Smooth muscle cell (in vitro differentiated cells): ENCODE data around the gene LMF1. TPM values are rescaled to one million over a fixed set of nuclear protein-coding genes. Genes with fewer than 3 reads are reported as not detected.

Experiments
- DNase-seq: peaks from one replicate; lab custom pipeline; 2025; ENCODE audit not compliant: unreplicated experiment; lab: John Stamatoyannopoulos, UW
- H2AFZ ChIP-seq: fragments of 200-600 bp; sonication (generic); 2 replicates; pipeline ENCODE4 v1.6.0; 2016; ENCODE audit warnings: antibody characterized with exemption, low read depth, mild to moderate bottlenecking
- H3F3A ChIP-seq: fragments of 200-600 bp; sonication (generic); 2 replicates; pipeline ENCODE4 v1.6.0; 2017; ENCODE audit warnings: antibody characterized with exemption, low read depth
- H3K27ac ChIP-seq: fragments of 200-600 bp; sonication (generic); 2 replicates; pipeline ENCODE4 v1.5.1; 2016; ENCODE audit warnings: low read depth, mild to moderate bottlenecking
- H3K27me3 ChIP-seq: fragments of 200-600 bp; sonication (generic); 2 replicates; pipeline ENCODE4 v1.6.1; 2016; ENCODE audit warnings: low read depth, mild to moderate bottlenecking
- H3K36me3 ChIP-seq: fragments of 200-600 bp; sonication (generic); 2 replicates; pipeline ENCODE4 v1.5.1; 2016; ENCODE audit warnings: low read depth
- H3K4me1 ChIP-seq: fragments of 200-600 bp; sonication (generic); 2 replicates; pipeline ENCODE4 v1.5.1; 2016; ENCODE audit warnings: low read depth
- H3K4me2 ChIP-seq: fragments of 200-600 bp; sonication (generic); 2 replicates; pipeline ENCODE4 v1.6.0; 2016; ENCODE audit warnings: mild to moderate bottlenecking
- H3K4me3 ChIP-seq: fragments of 200-600 bp; sonication (generic); 2 replicates; pipeline ENCODE4 v1.5.1; 2016; ENCODE audit warnings: mild to moderate bottlenecking
- H3K79me2 ChIP-seq: fragments of 200-600 bp; sonication (generic); 2 replicates; pipeline ENCODE4 v1.6.0; 2016; ENCODE audit warnings: low read depth, mild to moderate bottlenecking
- H3K9ac ChIP-seq: fragments of 200-600 bp; sonication (generic); 2 replicates; pipeline ENCODE4 v1.6.0; 2016; ENCODE audit warnings: low read depth
- H3K9me3 ChIP-seq: fragments of 200-600 bp; sonication (generic); replicated peaks from 2 replicates; pipeline ENCODE4 v1.5.1; 2016; ENCODE audit warnings: low read depth
- H4K20me1 ChIP-seq: fragments of 200-600 bp; sonication (generic); 2 replicates; pipeline ENCODE4 v1.6.0; 2016; ENCODE audit warnings: low read depth
- WGBS: methylation state at CpG from one replicate; pipeline ENCODE4 v1.1.7; 2016; ENCODE audit warnings: low lambda C conversion rate; 5-methylcytosine and 5-hydroxymethylcytosine counted together
- polyA plus RNA-seq: library from polyadenylated mRNA; unstranded; fragments of >200 nt; fragmentation: Nextera tagmentation; extraction: Ambion mirVana; gene quantifications from 2 replicates; pipeline ENCODE4 v1.2.1, GENCODE V29; 2016
- total RNA-seq: library from RNA; depleted of rRNA; stranded (reverse); fragments of >200 nt; gene quantifications from 2 replicates; pipeline ENCODE4 v1.2.3, GENCODE V29; 2014
- TF ChIP-seq, protein P1 (sequence below): fragments of 200-600 bp; sonication (generic); IDR thresholded peaks from 2 replicates; pipeline ENCODE4 v1.5.1; 2017; ENCODE audit warnings: borderline replicate concordance, mild to moderate bottlenecking, antibody characterized with exemption; ENCODE audit not compliant: insufficient read depth, poor library complexity, severe bottlenecking

LMF1 gene
- total and polyA plus RNA-seq, 2 experiments from 2014 or later = 25.3 to 29.8 TPM

GRCh38 chr16:1002399-1003166 is 31.8 kb upstream of the LMF1 start:
- no peaks in the 10 kb centered on the region for H3K9me3 ChIP-seq
- H4K20me1 ChIP-seq = no peaks in the 10 kb centered on the region
- H3K9ac ChIP-seq = no peak overlapping the region
- no peaks in the 10 kb centered on the region for H3K27me3 ChIP-seq
- H3K36me3 ChIP-seq = no peaks in the 10 kb centered on the region
- peak; percentile 24 for DNase-seq
- H3K4me2 ChIP-seq = peak overlapping the region; percentile 30
- H3F3A ChIP-seq = no peaks in the 10 kb centered on the region
- peaks cover 5% of the 10 kb centered on the region for H3K4me1 ChIP-seq
- no peak overlapping the region for H3K4me3 ChIP-seq
- TF ChIP-seq, protein P1, sequence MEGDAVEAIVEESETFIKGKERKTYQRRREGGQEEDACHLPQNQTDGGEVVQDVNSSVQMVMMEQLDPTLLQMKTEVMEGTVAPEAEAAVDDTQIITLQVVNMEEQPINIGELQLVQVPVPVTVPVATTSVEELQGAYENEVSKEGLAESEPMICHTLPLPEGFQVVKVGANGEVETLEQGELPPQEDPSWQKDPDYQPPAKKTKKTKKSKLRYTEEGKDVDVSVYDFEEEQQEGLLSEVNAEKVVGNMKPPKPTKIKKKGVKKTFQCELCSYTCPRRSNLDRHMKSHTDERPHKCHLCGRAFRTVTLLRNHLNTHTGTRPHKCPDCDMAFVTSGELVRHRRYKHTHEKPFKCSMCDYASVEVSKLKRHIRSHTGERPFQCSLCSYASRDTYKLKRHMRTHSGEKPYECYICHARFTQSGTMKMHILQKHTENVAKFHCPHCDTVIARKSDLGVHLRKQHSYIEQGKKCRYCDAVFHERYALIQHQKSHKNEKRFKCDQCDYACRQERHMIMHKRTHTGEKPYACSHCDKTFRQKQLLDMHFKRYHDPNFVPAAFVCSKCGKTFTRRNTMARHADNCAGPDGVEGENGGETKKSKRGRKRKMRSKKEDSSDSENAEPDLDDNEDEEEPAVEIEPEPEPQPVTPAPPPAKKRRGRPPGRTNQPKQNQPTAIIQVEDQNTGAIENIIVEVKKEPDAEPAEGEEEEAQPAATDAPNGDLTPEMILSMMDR = no peak
- 65% methylated on average over 46 of the region's 46 CpGs for WGBS
- H3K79me2 ChIP-seq = no peaks in the 10 kb centered on the region
- H3K27ac ChIP-seq = no peak overlapping the region
- no peak overlapping the region for H2AFZ ChIP-seq

GRCh38 chr16:1001096-1001495 is 30.3 kb upstream of the LMF1 start:
- Histone ChIP-seq H3K4me3 (no peak overlapping the region), H4K20me1 (no peaks in the 10 kb centered on the region), H3K4me1 (peaks cover 9% of the 10 kb centered on the region), H3K4me2 (no peak overlapping the region), H3K36me3 (no peaks in the 10 kb centered on the region), H3K9ac (no peak overlapping the region), H3K79me2 (no peaks in the 10 kb centered on the region), H3K9me3 (no peaks in the 10 kb centered on the region), H3F3A (no peaks in the 10 kb centered on the region), H3K27me3 (no peaks in the 10 kb centered on the region), H2AFZ (no peak overlapping the region), H3K27ac (no peak overlapping the region)
- no peak for DNase-seq
- TF ChIP-seq, protein P1 = no peak
- WGBS = 95% methylated on average over 11 of the region's 11 CpGs

DNA sequence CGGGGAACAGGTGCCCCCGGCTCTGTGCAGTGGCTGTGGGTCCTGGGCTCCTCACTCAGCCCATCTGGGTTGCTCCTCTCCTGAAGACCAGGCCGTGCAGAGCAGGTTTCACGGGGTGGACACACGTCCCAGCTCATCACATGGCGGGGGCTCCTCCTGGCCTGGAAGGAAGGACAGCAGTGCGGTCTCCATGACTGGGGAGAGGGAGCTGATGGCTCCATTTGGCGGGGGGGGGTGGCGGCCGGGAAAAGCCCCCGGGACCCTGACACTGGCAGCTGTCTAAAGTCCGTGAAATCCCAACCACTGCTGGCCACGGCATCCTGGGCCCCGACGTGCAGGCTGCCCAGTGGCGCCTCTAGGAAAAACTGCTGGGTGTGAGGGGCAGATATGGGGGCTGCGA is 29.8 kb upstream of the LMF1 start:
- Histone ChIP-seq H3K4me1 (peaks cover 9% of the 10 kb centered on the region), H3F3A (no peaks in the 10 kb centered on the region), H3K79me2 (no peaks in the 10 kb centered on the region), H3K4me3 (no peak overlapping the region), H4K20me1 (no peaks in the 10 kb centered on the region), H3K36me3 (no peaks in the 10 kb centered on the region), H3K4me2 (no peak overlapping the region), H2AFZ (no peak overlapping the region), H3K27ac (no peak overlapping the region), H3K9ac (no peak overlapping the region), H3K9me3 (no peaks in the 10 kb centered on the region), H3K27me3 (no peaks in the 10 kb centered on the region)
- WGBS = 95% methylated on average over 17 of the region's 17 CpGs
- TF ChIP-seq, protein P1 = no peak
- no peak for DNase-seq

DNA sequence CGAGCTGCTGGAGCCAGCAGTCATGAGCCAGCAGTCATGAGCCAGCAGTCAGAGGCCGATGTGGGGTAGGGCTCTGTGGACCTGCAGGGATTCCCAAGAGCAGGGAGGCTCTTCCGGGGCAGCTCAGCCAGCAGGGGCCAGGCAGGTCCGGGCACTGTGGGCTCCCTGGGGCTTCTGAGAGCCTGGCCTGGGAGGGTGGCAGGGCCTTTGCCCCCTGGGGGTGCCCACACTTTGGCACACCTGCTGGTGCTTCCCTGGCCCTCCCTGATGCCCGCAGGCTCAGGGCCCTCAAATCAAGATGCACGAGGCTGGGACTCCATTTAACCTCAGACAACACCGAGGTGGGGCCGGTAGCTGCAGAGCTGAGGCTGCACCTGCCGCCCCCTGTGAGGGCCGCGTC is 28.9 kb upstream of the LMF1 start:
- Histone ChIP-seq H2AFZ (no peak overlapping the region), H3K4me3 (no peak overlapping the region), H3K9ac (no peak overlapping the region), H3K36me3 (no peaks in the 10 kb centered on the region), H3F3A (no peaks in the 10 kb centered on the region), H3K27me3 (no peaks in the 10 kb centered on the region), H3K4me2 (no peak overlapping the region), H3K27ac (no peak overlapping the region), H3K4me1 (peaks cover 9% of the 10 kb centered on the region), H3K79me2 (no peaks in the 10 kb centered on the region), H4K20me1 (no peaks in the 10 kb centered on the region), H3K9me3 (no peaks in the 10 kb centered on the region)
- WGBS = 94% methylated on average over 11 of the region's 11 CpGs
- TF ChIP-seq, protein P1 = no peak
- DNase-seq = no peak
